H1 (cell line): ENCODE measurements around the gene DPYD. TPM values are rescaled to one million over a fixed set of nuclear protein-coding genes. Genes with fewer than 3 reads are reported as not detected.

Source experiments
- BCL11A ChIP-seq, 2 experiments: IDR thresholded peaks; one replicate each; pipeline ENCODE4 v1.6.1; 2011; ENCODE audit warnings: low read depth in 2 of 2, low read length in 2 of 2, mild to moderate bottlenecking in 2 of 2
- CHD7 ChIP-seq: fragments of 300-600 bp; sonication (generic); IDR thresholded peaks from 2 replicates; pipeline ENCODE4 v1.7.1; 2012; ENCODE audit warnings: low read length, moderate library complexity, mild to moderate bottlenecking, inconsistent platforms; ENCODE audit not compliant: insufficient replicate concordance
- HDAC2 ChIP-seq, 2 experiments: fragments of 300-600 bp in 1 of 2; sonication (generic) in 1 of 2; IDR thresholded peaks; 2 replicates each; pipeline ENCODE4 v1.6.1; 2011 to 2012; ENCODE audit warnings: low read depth in 2 of 2, low read length in 2 of 2, mild to moderate bottlenecking in 2 of 2, moderate library complexity in 2 of 2, borderline replicate concordance in 1 of 2, inconsistent platforms in 1 of 2
- KDM1A ChIP-seq: fragments of 200-600, 300-600 bp; sonication (generic); IDR thresholded peaks from 2 replicates; pipeline ENCODE4 v1.7.1; 2016; ENCODE audit warnings: mild to moderate bottlenecking, low read length, borderline replicate concordance
- KDM5A ChIP-seq: fragments of 200-600 bp; IDR thresholded peaks from 2 replicates; pipeline ENCODE4 v1.7.1; 2012; ENCODE audit warnings: mild to moderate bottlenecking, low read length, inconsistent platforms, mixed read lengths
- RBBP5 ChIP-seq: IDR thresholded peaks from 2 replicates; pipeline ENCODE4 v1.7.1; 2012; ENCODE audit warnings: low read depth, mild to moderate bottlenecking, inconsistent platforms, low read length, moderate library complexity, borderline replicate concordance
- RXRA ChIP-seq: IDR thresholded peaks from 2 replicates; pipeline ENCODE4 v1.6.1; 2011; ENCODE audit warnings: low read depth, mild to moderate bottlenecking, low read length, moderate library complexity; ENCODE audit not compliant: insufficient read depth
- SRF ChIP-seq: IDR thresholded peaks from 2 replicates; pipeline ENCODE4 v1.6.1; 2011; ENCODE audit warnings: mild to moderate bottlenecking, low read depth, low read length, moderate library complexity
- TAF7 ChIP-seq: optimal IDR thresholded peaks from 2 replicates; pipeline ENCODE3; 2011; ENCODE audit warnings: low read depth, mild to moderate bottlenecking, inconsistent platforms, low read length, moderate library complexity, borderline replicate concordance
- USF2 ChIP-seq: IDR thresholded peaks from 2 replicates; pipeline ENCODE4 v1.6.1; 2011; ENCODE audit warnings: low read length, improper control_type of control experiment
- polyA plus RNA-seq, 7 experiments: library from polyadenylated mRNA; depleted of rRNA in 3 of 7; stranded (reverse) in 5 of 7; unstranded in 2 of 7; fragments of >200 nt in 5 of 7; fragments of 200-250 nt in 2 of 7; gene quantifications; 1 replicate in 5 of 7; 2 replicates in 1 of 7; 4 replicates in 1 of 7; pipeline versions ENCODE4 v1.2.1 to v1.2.3, GENCODE V29; 2011 to 2013; ENCODE audit warnings: missing spikeins in 2 of 7, mixed read lengths in 2 of 7
- total RNA-seq: library from RNA; stranded (reverse); fragmentation: NEBNext Ultra II Directional; extraction: Animal tissue kit (Norgen Biotek cat#: 25700); gene quantifications from 2 replicates; pipeline ENCODE4 v1.2.1, GENCODE V29; 2021

The DPYD gene
- total and polyA plus RNA-seq, 2 of the 8 experiments (the other 6 are each of a cell fraction or from before 2014, with no cell fraction given), result 0.29 to 0.73 TPM

DNA sequence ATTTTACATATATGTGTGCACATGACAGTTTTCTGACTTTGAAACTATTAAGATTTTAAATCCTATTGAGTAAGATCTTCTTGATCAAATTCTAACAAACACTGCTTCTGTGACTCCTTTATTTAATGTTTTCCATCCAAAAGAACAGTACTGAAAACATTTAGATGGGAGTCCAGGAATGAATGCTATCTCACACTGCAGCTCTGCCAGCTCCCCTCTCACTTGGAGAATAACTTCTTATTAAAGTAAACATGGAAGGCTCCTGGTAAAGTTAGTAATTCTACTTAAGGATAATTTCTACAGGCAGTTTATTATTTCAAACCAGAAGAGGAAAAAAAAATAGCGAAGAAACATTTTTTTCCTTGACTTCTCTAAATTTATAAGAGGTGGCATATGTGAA lies 349.1 kb downstream of the DPYD start (continued):
- no peak for TF ChIP-seq CHD7
- no peak for TF ChIP-seq USF2
- TF ChIP-seq RBBP5, result no peak
- no peak for TF ChIP-seq SRF
- TF ChIP-seq KDM1A, result no peak
- TF ChIP-seq BCL11A (IDR thresholded peaks at IDR 0.05; ENCODE audit: low read depth in 2 of 2, low read length in 2 of 2), result no peak
- no peak for TF ChIP-seq KDM5A
- TF ChIP-seq HDAC2 (IDR thresholded peaks at IDR 0.05; ENCODE audit: borderline replicate concordance in 1 of 2, low read depth in 2 of 2, low read length in 2 of 2), result no peak
- TF ChIP-seq TAF7, result no peak
- TF ChIP-seq RXRA, result no peak
